ENCODE measurements around the gene ICAM5. TPM values are rescaled to one million over a fixed set of nuclear protein-coding genes. Genes with fewer than 3 reads are reported as not detected.

Gene ICAM5
- total and polyA plus RNA-seq, 10 of the 15 experiments (the other 5 are each of a cell fraction or from before 2014, with no cell fraction given), result 0.14 to 4.6 (median 0.94) TPM; not detected in 2

GRCh38 chr19:10295847-10296591 is 6.3 kb downstream of the ICAM5 start (continued):
- TF ChIP-seq ZBTB40 (IDR thresholded peaks at IDR 0.05; ENCODE audit: borderline replicate concordance) (no peak), POU2F2 (IDR thresholded peaks at IDR 0.05; ENCODE audit: borderline replicate concordance, low read depth, low read length) (no peak), ELK1 (IDR thresholded peaks at IDR 0.05; ENCODE audit: low read depth, low read length) (no peak), CBFB (IDR thresholded peaks at IDR 0.05; ENCODE audit: low read depth) (no peak), SREBF2 (IDR thresholded peaks at IDR 0.05; ENCODE audit: low read length) (no peak), PAX8 (IDR thresholded peaks at IDR 0.05) (no peak), EED (IDR thresholded peaks at IDR 0.05; ENCODE audit: low read depth) (0 out of 2 replicates have a peak, but pooled peaks have one; percentile 3), MEF2A (IDR thresholded peaks at IDR 0.05; ENCODE audit: insufficient read depth, low read depth, low read length) (no peak), SMAD5 (IDR thresholded peaks at IDR 0.05; ENCODE audit: low read depth) (no peak)

All from GM12878 (cell line).